Muscle layer of duodenum (tissue), 2 donors: ENCODE results near the gene HMGN4.

ENCODE experiments used
- H3K27ac ChIP-seq: one replicate; pipeline ENCODE4 v1.7.0; 2013; ENCODE audit warnings: mild to moderate bottlenecking, low read length
- H3K27me3 ChIP-seq: one replicate; pipeline ENCODE4 v1.7.0; 2013; ENCODE audit warnings: low read depth, mild to moderate bottlenecking, control low read depth, low read length
- H3K36me3 ChIP-seq, 2 donors: one replicate each; pipeline ENCODE4 v1.7.0; 2013; ENCODE audit warnings: low read length in 2 of 2, control low read depth in 1 of 2, mild to moderate bottlenecking in 1 of 2; ENCODE audit not compliant: insufficient read depth in 2 of 2, control insufficient read depth in 1 of 2
- H3K4me1 ChIP-seq, 2 donors: one replicate each; pipeline ENCODE4 v1.7.0; 2013; ENCODE audit warnings: low read length in 2 of 2, mild to moderate bottlenecking in 2 of 2, control low read depth in 1 of 2, moderate library complexity in 1 of 2; ENCODE audit not compliant: insufficient read depth in 2 of 2, control insufficient read depth in 1 of 2
- H3K4me3 ChIP-seq, 2 donors: one replicate each; pipeline ENCODE4 v1.7.0; 2013; ENCODE audit warnings: low read length in 2 of 2, low read depth in 1 of 2, mild to moderate bottlenecking in 1 of 2
- H3K9me3 ChIP-seq, 2 donors: one replicate each; pipeline ENCODE4 v1.7.0; 2013; ENCODE audit warnings: low read length in 2 of 2, control low read depth in 1 of 2, mild to moderate bottlenecking in 1 of 2; ENCODE audit not compliant: control insufficient read depth in 1 of 2
- donor health status: healthy.

Gene HMGN4

DNA sequence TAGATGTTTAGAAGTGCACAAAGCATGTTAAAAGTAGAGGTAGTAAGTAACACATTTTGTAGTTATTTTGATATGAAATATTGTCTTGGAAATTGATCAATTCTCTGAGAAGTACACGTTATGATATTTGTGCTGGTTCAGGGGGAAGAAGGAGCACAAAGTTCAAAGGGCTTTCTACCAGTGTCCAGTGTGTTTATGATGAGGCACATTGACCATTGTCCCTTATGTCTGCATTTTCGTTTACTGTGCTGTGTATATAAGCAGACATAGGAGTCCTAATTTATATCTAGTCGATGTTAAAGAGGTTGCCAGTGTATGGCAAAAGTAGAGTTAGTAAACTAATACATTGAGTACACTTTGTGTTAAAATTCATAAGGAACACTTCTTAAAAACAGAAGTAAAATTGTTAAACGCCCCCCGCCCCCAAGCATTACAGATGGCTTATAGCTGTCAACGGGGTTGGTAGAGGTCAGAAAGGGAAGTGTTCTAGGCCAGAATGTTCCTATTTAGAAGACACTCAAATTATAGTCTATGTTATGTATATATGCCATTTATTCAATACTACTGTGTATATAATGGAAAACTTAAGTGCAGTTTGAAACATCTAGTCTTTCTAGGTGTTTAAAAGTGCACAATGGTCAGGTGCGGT, 13.3 kb upstream of the HMGN4 start:
- Histone ChIP-seq H3K27me3 (no peaks in the 10 kb centered on the region), H3K36me3 (no peaks in the 10 kb centered on the region), H3K4me1 (peaks cover 0 to 9% of the 10 kb centered on the region in 2 donors), H3K4me3 (no peak overlapping the region), H3K9me3 (no peaks in the 10 kb centered on the region), H3K27ac (no peak overlapping the region)

DNA sequence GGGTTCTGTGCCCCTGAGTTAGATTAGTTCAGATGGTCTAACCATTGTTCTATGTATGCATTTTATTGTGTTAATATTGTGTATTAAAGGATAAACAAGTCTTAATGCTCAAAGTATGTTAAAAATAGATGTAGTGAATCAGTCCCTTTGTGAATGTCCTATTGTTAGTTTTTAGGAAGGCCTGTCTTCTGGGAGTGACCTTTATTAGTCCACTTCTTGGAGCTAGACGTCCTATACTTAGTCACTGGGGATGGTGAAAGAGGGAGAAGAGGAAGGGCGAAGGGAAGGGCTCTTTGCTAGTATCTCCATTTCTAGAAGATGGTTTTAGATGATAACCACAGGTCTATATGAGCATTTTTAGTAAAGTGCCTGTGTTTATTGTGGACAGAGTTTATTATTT, 12.3 kb upstream of the HMGN4 start:
- Histone ChIP-seq H3K4me1 (peaks cover 0 to 9% of the 10 kb centered on the region in 2 donors), H3K4me3 (no peak overlapping the region), H3K36me3 (no peaks in the 10 kb centered on the region), H3K27ac (no peak overlapping the region), H3K9me3 (no peaks in the 10 kb centered on the region), H3K27me3 (no peaks in the 10 kb centered on the region)

DNA sequence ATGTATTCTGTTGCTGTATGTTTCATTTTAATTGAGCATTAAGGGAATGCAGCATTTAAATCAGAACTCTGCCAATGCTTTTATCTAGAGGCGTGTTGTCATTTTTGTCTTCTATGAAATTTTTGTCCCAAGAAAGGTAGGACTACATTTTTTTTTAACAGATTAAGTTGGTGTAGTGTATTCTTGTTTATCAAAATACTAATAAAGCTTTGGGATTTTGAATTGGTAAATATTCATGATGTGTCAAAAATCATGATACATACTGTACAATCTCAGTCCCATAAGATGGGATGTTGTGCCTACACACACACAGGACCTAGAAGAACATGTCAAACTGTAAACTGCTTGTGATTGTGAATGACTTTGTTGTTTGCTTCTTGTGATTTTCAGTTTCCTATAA, 11.2 kb upstream of the HMGN4 start:
- H3K27me3 ChIP-seq, result no peaks in the 10 kb centered on the region
- H3K4me3 ChIP-seq, result no peak overlapping the region
- no peaks in the 10 kb centered on the region for H3K9me3 ChIP-seq
- H3K36me3 ChIP-seq, result no peaks in the 10 kb centered on the region
- no peak overlapping the region for H3K27ac ChIP-seq
- H3K4me1 ChIP-seq, result peaks cover 0 to 9% of the 10 kb centered on the region in 2 donors

DNA sequence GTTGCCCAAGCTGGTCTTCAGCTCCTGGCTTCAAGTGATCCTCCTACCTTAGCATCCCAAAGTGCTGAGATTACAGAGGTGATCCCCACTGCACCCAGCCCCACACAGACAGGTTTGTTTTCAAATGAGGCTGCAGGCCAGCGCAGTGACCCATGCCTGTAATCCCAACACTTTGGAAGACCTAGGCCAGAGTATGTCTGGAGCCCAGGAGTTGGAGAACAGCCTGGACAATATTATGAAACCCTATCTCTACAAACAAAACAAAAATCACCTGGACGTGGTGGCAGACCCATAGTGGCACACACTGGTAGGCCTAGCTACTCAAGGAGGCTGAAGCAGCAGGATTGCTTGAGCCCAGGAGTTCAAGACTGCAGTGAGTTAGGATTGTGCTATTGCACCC, 8.0 kb upstream of the HMGN4 start:
- no peak overlapping the region for H3K27ac ChIP-seq
- no peaks in the 10 kb centered on the region for H3K4me1 ChIP-seq
- no peaks in the 10 kb centered on the region for H3K9me3 ChIP-seq

DNA sequence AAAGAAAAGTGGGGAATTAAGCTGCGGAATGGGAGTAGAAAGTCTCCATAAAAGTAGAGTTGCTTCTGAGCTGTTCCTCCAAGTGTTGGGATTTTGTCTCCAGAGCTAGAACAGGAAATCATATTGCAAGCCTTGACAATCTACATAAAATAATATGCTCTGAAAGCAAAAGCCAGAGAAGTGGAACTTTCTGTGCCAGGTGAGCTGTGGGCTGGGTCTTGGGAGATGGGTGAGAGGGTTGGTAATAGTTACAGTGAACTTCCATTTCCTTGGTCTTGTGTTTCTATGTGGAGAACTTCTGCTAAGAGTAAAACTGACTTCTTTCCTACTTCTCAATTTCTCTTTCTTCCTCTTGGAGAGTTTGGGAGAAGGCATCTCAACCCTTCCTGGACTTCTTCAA, 6.3 kb upstream of the HMGN4 start:
- no peak overlapping the region for H3K4me3 ChIP-seq
- no peak overlapping the region for H3K27ac ChIP-seq
- H3K4me1 ChIP-seq, result peaks cover 0 to 14% of the 10 kb centered on the region in 2 donors
- H3K36me3 ChIP-seq, result no peaks in the 10 kb centered on the region
- no peaks in the 10 kb centered on the region for H3K27me3 ChIP-seq
- no peaks in the 10 kb centered on the region for H3K9me3 ChIP-seq

More for the DNA sequence above, 8.0 kb upstream of the HMGN4 start:
- Histone ChIP-seq H3K27me3 (no peaks in the 10 kb centered on the region), H3K36me3 (no peaks in the 10 kb centered on the region), H3K4me3 (no peak overlapping the region)

DNA sequence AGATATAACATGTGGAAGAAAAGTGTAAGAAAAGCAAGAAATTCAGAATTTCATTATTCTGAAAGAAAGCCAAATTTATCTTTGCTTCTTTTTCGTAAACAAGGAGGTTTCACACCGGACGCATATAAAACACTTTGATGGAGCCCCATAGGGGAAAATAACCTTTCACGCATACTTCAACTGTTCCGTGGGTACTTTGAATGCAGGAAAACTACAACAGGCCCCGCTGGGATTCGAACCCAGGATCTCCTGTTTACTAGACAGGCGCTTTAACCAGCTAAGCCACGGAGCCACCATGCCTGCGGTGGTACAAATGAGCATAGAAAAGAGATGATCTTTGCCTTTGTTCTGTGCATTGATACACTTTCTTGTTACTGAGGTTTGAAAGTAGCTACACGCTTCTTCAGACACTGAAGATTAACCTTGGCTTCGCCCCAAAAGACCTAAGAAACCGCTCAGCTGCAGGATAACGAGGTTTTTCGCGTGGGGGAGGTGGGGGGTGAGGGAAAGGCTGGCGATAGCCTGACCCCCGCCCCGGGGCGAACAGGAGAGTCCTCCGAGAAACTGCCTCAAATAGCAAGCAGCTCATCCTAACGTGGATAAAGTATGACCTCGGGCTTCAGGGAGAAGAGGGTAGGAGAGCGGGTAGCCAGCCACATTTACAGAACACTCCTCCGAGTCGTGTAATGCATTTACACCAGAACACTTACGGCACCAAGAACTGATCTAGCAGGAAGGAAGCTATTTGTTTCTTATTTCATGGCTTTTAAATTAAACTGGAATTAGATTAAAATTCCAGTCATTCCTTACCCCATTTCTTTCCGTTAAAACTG, 5.3 kb upstream of the HMGN4 start:
- Histone ChIP-seq H3K9me3 (no peaks in the 10 kb centered on the region), H3K36me3 (no peaks in the 10 kb centered on the region), H3K27me3 (no peaks in the 10 kb centered on the region), H3K27ac (peak overlapping the region; percentile 55), H3K4me1 (peaks cover 0 to 17% of the 10 kb centered on the region in 2 donors), H3K4me3 (peak overlapping the region; percentile 72 to 76)

DNA sequence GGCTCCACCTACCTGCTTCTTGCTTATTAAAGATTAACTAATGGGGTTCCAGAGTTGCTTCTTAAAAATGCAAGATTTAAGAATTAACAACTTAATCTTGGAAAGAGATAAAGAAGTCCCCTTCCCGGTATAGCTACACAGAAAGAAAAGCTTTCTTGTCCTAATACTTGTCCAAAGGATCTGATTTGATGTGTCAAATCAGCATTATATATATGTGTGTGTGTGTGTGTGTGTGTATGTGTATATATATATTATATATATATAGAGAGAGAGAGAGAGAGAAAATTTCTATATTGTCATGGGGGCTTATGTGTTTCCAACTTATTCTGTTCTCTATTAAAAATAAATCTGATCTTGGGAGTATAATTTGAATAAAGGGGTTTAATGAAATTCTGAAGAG, 4.6 kb upstream of the HMGN4 start:
- peak overlapping the region; percentile 55 for H3K27ac ChIP-seq
- H3K36me3 ChIP-seq, result no peaks in the 10 kb centered on the region
- no peaks in the 10 kb centered on the region for H3K9me3 ChIP-seq
- H3K4me1 ChIP-seq, result peaks cover 0 to 17% of the 10 kb centered on the region in 2 donors
- peak overlapping the region; percentile 72 to 76 for H3K4me3 ChIP-seq
- H3K27me3 ChIP-seq, result no peaks in the 10 kb centered on the region

DNA sequence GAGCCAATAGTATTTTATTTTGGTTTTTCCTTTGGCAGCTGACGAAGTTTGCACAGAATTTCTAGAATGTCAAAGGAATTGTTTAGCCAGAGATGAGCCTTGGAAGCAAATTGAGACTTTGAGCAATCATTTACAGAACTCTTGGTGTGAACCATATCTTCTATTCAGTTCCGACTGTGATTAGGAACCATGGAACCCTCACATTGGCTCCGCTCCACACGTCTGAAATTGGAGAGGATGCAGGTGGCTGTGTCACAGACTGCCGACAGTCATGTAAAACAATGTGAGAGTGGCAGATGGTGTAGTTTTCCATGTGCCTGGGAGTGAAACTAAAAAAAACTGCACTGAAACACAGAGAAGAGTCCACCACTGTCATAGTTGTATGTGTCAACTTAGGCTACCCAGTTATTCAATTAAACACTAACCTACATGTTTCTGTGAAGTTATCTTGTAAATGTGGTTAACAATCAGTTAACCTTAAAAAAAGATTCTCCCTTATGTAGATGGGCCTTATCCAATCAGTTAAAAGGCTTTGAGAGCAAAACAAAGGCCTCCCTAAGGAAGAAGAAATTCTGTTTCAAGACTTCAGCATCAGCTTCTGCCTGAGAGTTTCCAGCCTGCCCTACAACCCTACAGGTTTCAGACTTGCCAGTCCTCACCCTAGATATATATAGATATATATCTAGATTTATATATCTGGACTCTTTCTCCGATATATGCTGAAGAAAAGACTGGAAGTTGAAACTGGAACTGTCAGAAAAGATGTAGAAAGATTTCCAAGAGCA, 3.3 kb upstream of the HMGN4 start:
- Histone ChIP-seq H3K36me3 (no peaks in the 10 kb centered on the region), H3K4me1 (peaks cover 0 to 22% of the 10 kb centered on the region in 2 donors), H3K4me3 (no peak overlapping the region), H3K27ac (no peak overlapping the region), H3K27me3 (no peaks in the 10 kb centered on the region), H3K9me3 (no peaks in the 10 kb centered on the region)

DNA sequence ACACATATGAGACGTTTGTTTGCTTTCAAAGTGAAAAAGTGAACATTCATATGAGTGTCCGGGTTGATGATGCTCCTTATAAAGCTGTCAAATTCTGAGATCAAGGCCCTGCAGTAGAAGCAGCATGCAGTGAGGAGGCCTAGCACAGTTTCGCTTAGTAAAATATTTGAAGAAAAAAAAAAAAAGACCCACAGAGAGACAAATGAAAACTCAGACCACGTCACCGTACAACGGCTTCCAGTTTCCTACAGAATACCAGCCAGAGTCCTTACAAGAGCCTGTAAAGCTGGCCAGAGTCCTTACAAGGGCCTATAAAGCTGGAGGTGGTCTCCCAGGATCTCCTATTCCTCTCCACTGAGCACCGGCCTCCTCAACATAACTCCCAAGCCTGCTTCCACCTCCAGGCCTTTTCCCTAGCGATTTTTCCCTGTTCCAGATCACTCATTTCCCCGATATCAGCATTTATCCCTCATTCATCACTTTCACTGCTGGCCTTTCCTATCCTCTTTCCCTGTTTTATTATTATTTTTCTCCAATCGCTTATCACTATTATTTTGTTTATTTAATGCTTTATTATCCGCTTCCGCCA, 1.5 kb upstream of the HMGN4 start:
- H3K9me3 ChIP-seq, result no peaks in the 10 kb centered on the region
- peak overlapping the region; percentile 84 to 89 for H3K4me3 ChIP-seq
- no peaks in the 10 kb centered on the region for H3K27me3 ChIP-seq
- no peaks in the 10 kb centered on the region for H3K36me3 ChIP-seq
- H3K4me1 ChIP-seq, result peaks cover 0 to 22% of the 10 kb centered on the region in 2 donors
- peak overlapping the region; percentile 92 for H3K27ac ChIP-seq

DNA sequence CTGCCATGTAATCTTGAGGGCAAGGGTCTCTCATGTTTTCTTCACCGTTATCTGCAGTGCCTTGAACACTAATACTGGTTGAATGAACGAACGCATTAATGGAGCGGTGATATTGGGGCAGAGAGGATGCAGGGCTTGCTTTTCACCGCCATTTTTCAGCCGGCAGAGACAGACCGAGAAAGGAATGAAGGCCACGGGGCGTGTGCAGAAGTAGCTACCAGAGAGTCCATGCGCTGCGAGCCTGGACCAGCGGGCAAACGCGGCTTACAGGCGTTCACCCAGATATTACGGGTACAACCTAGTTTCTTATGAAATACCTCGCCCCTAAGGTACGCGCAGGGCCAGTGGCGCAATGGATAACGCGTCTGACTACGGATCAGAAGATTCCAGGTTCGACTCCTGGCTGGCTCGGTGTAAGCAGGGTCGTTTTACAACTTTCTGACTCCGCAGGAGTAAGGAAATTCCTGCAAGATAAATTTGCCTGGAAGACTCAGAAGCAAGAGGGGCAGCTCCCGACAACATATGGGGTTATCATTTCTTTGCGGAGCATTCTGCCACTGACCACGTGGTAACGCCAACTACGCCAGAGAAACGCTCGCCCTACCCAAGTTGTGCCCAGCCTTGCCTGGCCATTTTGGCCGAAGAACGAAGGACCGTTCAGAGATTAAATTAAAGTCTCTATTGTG, 863 bp upstream of the HMGN4 start:
- Histone ChIP-seq H3K36me3 (no peaks in the 10 kb centered on the region), H3K9me3 (no peaks in the 10 kb centered on the region), H3K4me1 (peaks cover 0 to 22% of the 10 kb centered on the region in 2 donors), H3K4me3 (peak overlapping the region; percentile 84 to 89), H3K27ac (peak overlapping the region; percentile 92), H3K27me3 (no peaks in the 10 kb centered on the region)
